Activated naive CD8-positive, alpha-beta T cell treated with anti-CD3 and anti-CD28 coated beads, Interleukin-2, amount 10 ng/mL, durations not matched to agents 7 days and 5 days (primary cell): Measurements from ENCODE around the gene PDCD5. TPM values are rescaled to one million over a fixed set of nuclear protein-coding genes. Genes with fewer than 3 reads are reported as not detected.
"Not testable (repeated sequence)": the region's sequence is repeated elsewhere in the genome, so short reads cannot be mapped to it uniquely, and the experiment has no call there.

Experiments used
- ATAC-seq: fragments of 150-1000 bp; cut with Tn5 transposase; one replicate; pipeline ENCODE4 v1.10.0; 2021; ENCODE audit warnings: low read depth, moderate library complexity
- POLR2A ChIA-PET: fragments of 350-600 bp; sonication (Branson Sonifier 250); formaldehyde crosslinking; loops from one replicate; lab custom pipeline; 2021; ENCODE audit warnings: antibody characterized with exemption; lab: Charles Lee
- DNase-seq: peaks from one replicate; pipeline ENCODE4 v3.0.0; 2021
- H3K27ac Mint-ChIP-seq: one replicate; pipeline ENCODE4 v1.8.0; 2022; ENCODE audit warnings: mild to moderate bottlenecking, mixed read lengths
- H3K27me3 Mint-ChIP-seq: one replicate; pipeline ENCODE4 v1.8.0; 2022; ENCODE audit warnings: mild to moderate bottlenecking, moderate library complexity, mixed read lengths
- H3K36me3 Mint-ChIP-seq: one replicate; pipeline ENCODE4 v1.8.0; 2021; ENCODE audit warnings: mild to moderate bottlenecking, mixed read lengths
- H3K4me1 Mint-ChIP-seq: one replicate; pipeline ENCODE4 v1.8.0; 2021; ENCODE audit warnings: mixed read lengths
- H3K4me3 Mint-ChIP-seq: one replicate; pipeline ENCODE4 v1.8.0; 2022; ENCODE audit warnings: mild to moderate bottlenecking, moderate library complexity, mixed read lengths
- H3K9me3 Mint-ChIP-seq: one replicate; pipeline ENCODE4 v1.8.0; 2021; ENCODE audit warnings: mixed read lengths
- total RNA-seq, 2 experiments: library from RNA; stranded (reverse); gene quantifications; one replicate each; pipeline ENCODE4 v1.2.3, GENCODE V29; 2021

The PDCD5 gene, protein sequence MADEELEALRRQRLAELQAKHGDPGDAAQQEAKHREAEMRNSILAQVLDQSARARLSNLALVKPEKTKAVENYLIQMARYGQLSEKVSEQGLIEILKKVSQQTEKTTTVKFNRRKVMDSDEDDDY
- total RNA-seq = 100 to 1,000 TPM; 105 to 112 TPM

DNA sequence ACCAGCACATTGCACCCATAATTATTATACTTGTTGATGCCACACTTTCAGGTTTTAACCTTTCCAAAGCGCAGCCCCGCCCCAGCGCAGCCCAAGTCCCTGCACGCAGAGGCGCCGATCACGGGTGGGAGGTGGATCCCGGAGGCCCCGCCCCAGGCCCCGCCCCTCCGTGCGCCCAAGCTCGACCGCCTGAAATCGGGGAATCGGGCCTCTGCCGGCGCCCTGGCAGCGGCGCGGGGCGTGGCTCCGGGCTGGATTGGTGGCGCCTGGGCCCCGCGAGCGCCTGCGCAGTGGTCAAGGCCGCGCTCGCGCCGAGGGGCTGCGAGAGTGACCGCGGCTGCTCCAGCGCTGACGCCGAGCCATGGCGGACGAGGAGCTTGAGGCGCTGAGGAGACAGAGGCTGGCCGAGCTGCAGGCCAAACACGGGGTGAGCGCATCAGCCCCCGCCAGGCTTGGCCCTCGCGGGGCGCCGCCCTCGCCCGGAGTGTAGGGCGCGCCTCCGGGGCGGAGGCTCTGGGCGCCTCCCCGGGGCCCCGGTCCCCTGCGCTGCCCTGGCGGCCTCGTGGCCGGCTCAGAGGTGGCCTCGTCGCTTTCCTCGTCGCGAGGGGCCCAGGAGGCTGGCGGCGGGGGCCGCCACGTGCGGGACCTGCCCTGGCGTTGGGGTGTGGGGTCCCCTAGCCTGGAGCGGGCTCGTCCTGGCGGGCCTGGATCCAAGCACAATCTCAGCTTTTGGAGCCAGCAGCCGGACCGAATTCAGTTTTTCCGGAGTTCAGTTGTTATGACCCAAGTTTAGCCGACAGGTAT is at the start of gene PDCD5:
Gene PDCD5, plus strand, starts transcription at position 290 of the 804 bp plus-strand sequence. Its CDS starts 72 bp downstream, at position 362.
- Mint-ChIP-seq H3K27me3 (peaks cover 14% of the 10 kb centered on the region), H3K27ac (peak within 1 kb of the TSS; percentile 89), H3K4me3 (peak within 1 kb of the TSS; percentile 91)

DNA sequence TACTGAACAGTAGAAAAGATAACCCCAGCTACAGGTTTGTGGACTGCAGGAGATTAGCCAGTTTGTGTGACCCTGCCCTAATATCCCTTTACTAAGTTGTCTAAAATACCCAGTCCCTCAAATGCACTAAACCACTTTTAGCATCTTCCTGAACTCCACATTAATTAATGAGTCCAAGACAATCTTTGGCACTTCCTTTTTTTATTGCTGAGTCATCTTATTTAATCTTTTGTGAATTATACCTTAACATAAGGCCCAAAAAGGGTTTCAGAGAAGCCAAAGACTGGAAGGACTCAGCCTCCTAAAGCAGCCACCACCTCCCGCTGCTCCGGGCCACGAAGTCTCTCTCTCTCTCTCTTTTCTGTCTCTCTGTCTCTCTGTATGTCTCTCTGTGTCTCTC is 48.8 kb upstream of the PDCD5 start:
- no peaks in the 10 kb centered on the region for H3K4me1 Mint-ChIP-seq
- peaks cover 17% of the 10 kb centered on the region for H3K9me3 Mint-ChIP-seq
- H3K27ac Mint-ChIP-seq = no peak overlapping the region
- peaks cover 6% of the 10 kb centered on the region for H3K27me3 Mint-ChIP-seq
- no peaks in the 10 kb centered on the region for H3K36me3 Mint-ChIP-seq
- no peak for DNase-seq
- no peak for ATAC-seq
- POLR2A ChIA-PET = no interaction called here
- no peak overlapping the region for H3K4me3 Mint-ChIP-seq

More for the DNA sequence above, at the start of gene PDCD5:
- ATAC-seq (peak; percentile 88), DNase-seq (peak; percentile 95)
- POLR2A ChIA-PET = interaction anchor here (0.7 to 1.7 kb wide), 8 partner anchors 8 to 596 kb away, joined by 3 to 8 read pairs (median 4); partner anchors contain the start of genes ANKRD27, DPY19L3, RGS9BP and ZNF507
- Mint-ChIP-seq H3K9me3 (no peaks in the 10 kb centered on the region), H3K36me3 (peaks cover 12% of the 10 kb centered on the region), H3K4me1 (peaks cover 28% of the 10 kb centered on the region)

DNA sequence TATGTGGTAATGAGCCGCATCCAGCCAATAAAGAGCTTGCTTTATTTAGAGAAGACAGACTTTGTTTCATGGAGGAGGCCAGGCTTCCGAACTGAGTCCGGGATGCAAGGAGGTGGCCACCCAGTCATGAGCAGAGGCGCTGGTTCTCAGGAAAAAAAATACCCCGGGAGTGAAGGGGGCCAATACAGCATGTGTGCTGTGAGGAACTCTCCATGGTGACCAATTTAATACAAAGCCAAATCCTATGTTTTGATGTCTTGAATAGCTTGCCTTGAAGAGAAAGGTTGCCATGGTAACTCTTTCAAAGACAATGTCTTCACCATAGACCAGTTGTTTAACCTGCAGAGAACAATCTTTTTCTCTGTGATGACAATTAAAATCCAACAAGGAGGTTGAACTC is 43.4 kb upstream of the PDCD5 start:
- Mint-ChIP-seq H3K4me1 (no peaks in the 10 kb centered on the region), H3K27ac (no peak overlapping the region), H3K27me3 (peaks cover 5% of the 10 kb centered on the region), H3K9me3 (peaks cover 12% of the 10 kb centered on the region), H3K4me3 (no peak overlapping the region), H3K36me3 (no peaks in the 10 kb centered on the region)
- POLR2A ChIA-PET = no interaction called here
- ATAC-seq (no peak), DNase-seq (no peak)

DNA sequence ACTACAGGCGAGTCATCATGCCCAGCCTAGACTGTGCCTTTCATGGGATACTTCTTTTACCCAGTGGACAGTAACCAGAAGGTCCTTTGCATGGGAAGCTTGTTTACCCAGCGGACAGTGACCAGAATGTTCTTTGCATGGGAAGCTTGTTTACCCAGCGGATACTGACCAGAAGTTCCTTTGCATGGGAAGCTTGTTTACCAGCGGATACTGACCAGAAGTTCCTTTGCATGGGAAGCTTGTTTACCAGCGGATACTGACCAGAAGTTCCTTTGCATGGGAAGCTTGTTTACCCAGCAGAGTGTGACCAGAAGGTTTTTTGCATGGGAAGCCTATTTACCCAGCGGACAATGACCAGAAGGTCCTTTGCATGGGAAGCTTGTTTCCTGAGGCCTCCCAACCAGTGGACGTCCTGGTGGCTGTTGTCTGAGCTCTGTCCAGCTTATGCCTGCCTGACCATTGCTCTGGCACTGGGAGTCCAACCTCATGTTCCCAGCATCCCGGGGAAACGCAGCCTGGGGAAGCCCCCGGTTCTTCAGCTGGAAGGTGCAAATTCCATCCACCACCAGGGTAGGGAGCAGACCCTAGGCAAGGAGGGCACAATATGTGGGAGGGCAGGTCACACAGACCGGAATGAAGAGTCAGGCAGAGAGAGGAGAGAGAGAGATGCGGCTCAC is 41.6 kb upstream of the PDCD5 start:
- Mint-ChIP-seq H3K4me3 (no peak overlapping the region), H3K36me3 (no peaks in the 10 kb centered on the region), H3K27me3 (peaks cover 2% of the 10 kb centered on the region), H3K27ac (no peak overlapping the region), H3K9me3 (peaks cover 9% of the 10 kb centered on the region), H3K4me1 (no peaks in the 10 kb centered on the region)
- POLR2A ChIA-PET = no interaction called here
- DNase-seq = no peak
- ATAC-seq = no peak

DNA sequence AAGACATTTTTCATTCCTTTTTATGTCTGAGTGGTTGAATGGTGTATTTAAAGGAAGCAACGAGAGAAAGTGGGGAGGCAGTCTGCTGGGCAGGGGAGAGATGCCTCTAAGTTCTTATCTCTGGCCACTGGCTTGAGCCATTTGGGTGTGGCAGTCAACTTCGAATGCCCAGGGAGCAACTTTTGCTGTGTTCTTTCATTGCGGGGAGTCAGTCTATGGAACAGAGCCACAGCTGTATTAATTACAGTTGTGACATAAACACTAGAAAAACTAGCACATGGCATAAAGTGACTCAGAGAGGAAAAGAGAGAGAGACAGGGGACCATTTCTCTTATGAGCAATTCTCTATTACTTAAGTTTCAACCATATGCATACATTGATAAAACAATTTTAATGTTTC is 40.4 kb upstream of the PDCD5 start:
- Mint-ChIP-seq H3K36me3 (no peaks in the 10 kb centered on the region), H3K27me3 (peaks cover 2% of the 10 kb centered on the region), H3K27ac (no peak overlapping the region), H3K4me1 (no peaks in the 10 kb centered on the region), H3K9me3 (peaks cover 6% of the 10 kb centered on the region), H3K4me3 (no peak overlapping the region)
- DNase-seq (no peak), ATAC-seq (no peak)
- POLR2A ChIA-PET = no interaction called here

DNA sequence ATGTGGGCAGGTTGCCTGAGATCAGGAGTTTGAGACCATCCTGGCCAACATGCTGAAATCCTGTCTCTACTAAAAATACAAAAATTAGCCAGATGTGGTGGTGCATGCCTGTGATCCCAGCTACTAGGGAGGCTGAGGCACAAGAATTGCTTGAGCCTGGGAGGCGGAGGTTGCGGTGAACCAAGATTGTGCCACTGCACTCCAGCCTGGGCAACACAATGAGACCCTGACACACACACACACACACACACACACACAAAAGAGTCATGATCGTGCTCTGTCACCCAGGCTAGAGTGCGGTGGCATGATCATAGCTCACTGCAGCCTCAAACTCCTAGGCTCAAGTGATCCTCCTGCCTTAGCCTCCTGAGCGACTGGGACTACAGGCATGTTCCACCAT is 39.6 kb upstream of the PDCD5 start:
- POLR2A ChIA-PET, H3K9me3 Mint-ChIP-seq, H3K4me1 Mint-ChIP-seq, DNase-seq, H3K27ac Mint-ChIP-seq, H3K27me3 Mint-ChIP-seq, H3K36me3 Mint-ChIP-seq, ATAC-seq, H3K4me3 Mint-ChIP-seq: not testable (repeated sequence)

DNA sequence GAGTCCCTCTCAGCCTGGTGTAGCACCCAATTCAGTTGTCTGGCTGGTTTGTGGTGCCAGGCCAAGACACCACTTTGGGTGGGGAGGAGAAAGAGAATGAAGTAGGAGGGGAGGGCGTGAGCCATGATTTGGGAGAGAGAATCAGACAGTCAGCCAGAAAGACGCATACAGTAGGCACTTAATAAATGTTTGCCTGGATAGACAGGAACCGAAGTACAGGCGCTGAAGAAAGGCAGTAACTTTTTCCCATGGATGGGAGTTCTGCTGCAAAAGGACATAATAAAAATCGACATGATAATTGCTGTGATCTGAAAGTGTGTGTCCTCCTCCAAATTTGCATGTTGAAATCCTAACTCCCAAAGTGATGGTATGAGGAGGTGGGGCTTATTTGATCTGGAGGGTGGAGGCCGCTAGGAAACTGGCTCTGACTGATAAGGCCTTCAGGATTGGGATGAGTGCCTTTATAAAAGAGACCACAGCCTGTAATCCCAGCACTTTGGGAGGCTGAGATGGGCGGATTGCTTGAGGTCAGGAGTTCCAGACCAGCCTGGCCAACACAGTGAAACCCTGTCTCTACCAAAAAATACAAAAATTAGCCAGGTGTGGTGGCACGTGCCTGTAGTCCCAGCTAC is 38.4 kb upstream of the PDCD5 start:
- no peaks in the 10 kb centered on the region for H3K4me1 Mint-ChIP-seq
- POLR2A ChIA-PET = no interaction called here
- ATAC-seq (no peak), DNase-seq (no peak)
- no peaks in the 10 kb centered on the region for H3K36me3 Mint-ChIP-seq
- peaks cover 6% of the 10 kb centered on the region for H3K9me3 Mint-ChIP-seq
- H3K27ac Mint-ChIP-seq = no peak overlapping the region
- H3K4me3 Mint-ChIP-seq = no peak overlapping the region
- peaks cover 2% of the 10 kb centered on the region for H3K27me3 Mint-ChIP-seq

DNA sequence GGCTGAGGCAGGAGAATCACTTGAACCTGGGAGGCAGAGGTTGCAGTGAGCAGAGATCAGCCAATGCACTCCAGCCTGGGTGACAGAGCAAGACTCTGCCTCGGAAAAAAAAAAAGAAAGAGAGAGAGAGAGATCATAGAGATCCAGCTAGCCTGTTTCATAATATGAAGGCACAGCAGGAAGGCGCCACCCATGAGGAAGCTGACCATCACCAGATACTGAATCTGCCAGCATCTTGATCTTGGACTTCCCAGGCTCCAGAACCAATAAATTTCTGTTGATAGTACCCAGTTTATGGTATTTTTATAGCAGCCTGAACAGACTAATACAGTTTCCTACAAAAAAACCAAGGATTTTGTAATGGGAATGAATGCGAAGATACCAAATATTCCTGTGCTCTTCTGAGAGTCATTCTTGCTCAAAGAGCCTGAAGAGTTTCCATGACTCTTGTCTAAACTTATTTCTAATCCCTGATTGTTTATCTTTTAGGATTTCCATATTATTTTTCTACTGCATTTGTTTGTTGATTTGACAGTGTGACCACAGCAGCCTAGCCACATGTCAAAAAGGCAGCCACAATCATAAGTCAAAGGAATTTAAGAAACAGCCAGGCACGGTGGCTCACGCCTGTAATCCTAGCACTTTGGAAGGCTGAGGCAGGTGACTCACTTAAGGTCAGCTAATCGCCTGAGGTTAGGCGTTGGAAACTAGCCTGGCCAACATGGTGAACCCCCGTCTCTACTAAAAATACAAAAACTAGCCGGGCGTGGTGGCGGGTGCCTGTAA is 37.7 kb upstream of the PDCD5 start:
- H3K4me3 Mint-ChIP-seq = no peak overlapping the region
- H3K36me3 Mint-ChIP-seq = no peaks in the 10 kb centered on the region
- DNase-seq = no peak
- peaks cover 3% of the 10 kb centered on the region for H3K9me3 Mint-ChIP-seq
- POLR2A ChIA-PET = no interaction called here
- H3K27me3 Mint-ChIP-seq = peaks cover 2% of the 10 kb centered on the region
- no peak overlapping the region for H3K27ac Mint-ChIP-seq
- no peaks in the 10 kb centered on the region for H3K4me1 Mint-ChIP-seq
- ATAC-seq = no peak

DNA sequence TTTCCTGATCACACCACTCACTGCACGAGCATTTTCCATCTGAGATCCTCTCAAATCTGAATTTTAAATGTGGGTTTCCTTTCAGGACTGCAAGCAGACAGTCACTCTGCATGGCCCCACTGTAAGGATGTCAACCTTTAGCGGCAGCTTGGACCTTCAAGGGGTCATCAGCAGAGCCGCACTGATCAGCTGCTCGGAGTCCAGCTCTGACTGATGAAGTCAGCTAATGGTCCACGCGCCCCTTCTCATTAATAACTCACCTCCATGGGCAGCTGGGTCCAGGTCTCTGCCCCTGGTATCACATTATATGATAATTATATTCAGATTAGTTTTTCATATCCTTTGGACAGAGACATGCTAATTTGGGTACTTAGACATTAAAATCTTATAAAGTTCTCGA is 36.1 kb upstream of the PDCD5 start:
- Mint-ChIP-seq H3K27ac (no peak overlapping the region), H3K4me3 (no peak overlapping the region), H3K36me3 (no peaks in the 10 kb centered on the region), H3K4me1 (no peaks in the 10 kb centered on the region), H3K27me3 (peaks cover 2% of the 10 kb centered on the region), H3K9me3 (no peaks in the 10 kb centered on the region)
- no peak for ATAC-seq
- DNase-seq = no peak
- POLR2A ChIA-PET = no interaction called here

DNA sequence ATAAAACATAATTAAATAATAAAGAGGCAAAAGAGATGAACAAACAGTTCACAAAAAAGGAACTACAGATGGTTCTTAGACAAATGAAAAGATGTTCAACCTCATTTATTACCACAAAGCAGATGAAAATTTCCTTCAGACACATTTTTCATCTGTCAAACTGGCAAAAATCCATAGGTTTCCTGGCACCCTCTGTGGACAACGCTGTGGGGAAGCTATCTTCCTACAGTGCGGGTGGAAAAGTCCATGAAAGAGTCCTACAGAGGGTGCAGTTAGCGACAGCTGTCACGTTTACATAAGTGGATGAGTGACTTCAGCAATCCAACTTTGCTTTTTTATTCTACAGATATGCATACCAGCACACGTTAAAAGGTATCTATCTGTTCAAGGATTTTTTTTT is 30.3 kb upstream of the PDCD5 start:
- no peaks in the 10 kb centered on the region for H3K9me3 Mint-ChIP-seq
- no peak overlapping the region for H3K4me3 Mint-ChIP-seq
- DNase-seq (no peak), ATAC-seq (no peak)
- no peak overlapping the region for H3K27ac Mint-ChIP-seq
- H3K4me1 Mint-ChIP-seq = no peaks in the 10 kb centered on the region
- no peaks in the 10 kb centered on the region for H3K36me3 Mint-ChIP-seq
- H3K27me3 Mint-ChIP-seq = no peaks in the 10 kb centered on the region
- POLR2A ChIA-PET = no interaction called here

DNA sequence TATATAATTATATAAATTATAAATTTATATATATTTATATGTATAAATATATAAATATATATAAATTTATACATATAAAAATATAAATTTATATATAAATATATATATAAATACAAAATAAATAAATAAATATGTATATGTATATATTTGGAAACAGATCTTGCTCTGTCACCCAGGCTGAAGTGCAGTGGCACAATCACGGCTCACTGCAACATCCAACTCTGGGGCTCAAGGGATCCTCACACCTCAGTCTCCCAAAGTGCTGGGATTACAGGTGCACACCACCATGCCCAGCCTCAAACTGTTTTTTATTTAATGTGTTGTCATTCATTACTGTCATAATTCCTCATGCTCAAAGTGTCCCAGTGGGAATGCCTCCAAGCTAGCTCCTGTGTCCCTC is 25.2 kb upstream of the PDCD5 start:
- H3K27ac Mint-ChIP-seq = no peak overlapping the region
- no peak overlapping the region for H3K4me3 Mint-ChIP-seq
- POLR2A ChIA-PET = no interaction called here
- ATAC-seq (no peak), DNase-seq (no peak)
- no peaks in the 10 kb centered on the region for H3K36me3 Mint-ChIP-seq
- peaks cover 20% of the 10 kb centered on the region for H3K27me3 Mint-ChIP-seq
- no peaks in the 10 kb centered on the region for H3K4me1 Mint-ChIP-seq
- H3K9me3 Mint-ChIP-seq = no peaks in the 10 kb centered on the region

DNA sequence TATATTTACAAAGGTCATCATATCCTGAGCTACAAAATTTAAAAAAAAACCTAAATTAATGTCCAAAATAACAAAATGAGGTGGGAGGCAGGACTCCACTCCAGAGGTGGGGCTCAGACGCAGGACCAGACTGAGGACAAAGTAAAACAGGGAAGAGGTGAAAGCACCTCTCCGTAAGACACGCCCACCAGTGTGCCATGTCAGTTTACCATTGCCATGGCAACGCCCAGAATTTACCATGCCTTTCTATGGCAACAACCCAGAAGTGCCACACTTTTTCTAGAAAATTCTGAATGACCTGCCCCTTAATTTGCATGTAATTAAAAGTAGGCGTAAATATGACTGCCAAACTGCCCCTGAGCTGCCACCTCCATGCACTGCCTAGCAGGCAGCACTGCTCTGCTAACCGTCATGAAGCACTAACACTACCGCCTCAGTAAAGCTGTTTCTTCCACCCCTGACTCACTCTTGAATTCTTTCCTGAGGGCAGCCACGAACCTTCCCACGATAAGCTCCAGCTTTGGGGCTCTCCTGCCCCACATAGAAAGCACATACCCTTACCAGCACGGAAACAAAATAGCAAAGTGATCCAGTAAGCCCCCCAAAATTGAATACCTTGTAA is 22.3 kb upstream of the PDCD5 start:
- no peak overlapping the region for H3K27ac Mint-ChIP-seq
- H3K36me3 Mint-ChIP-seq = no peaks in the 10 kb centered on the region
- peaks cover 22% of the 10 kb centered on the region for H3K27me3 Mint-ChIP-seq
- H3K9me3 Mint-ChIP-seq = no peaks in the 10 kb centered on the region
- ATAC-seq = no peak
- no peaks in the 10 kb centered on the region for H3K4me1 Mint-ChIP-seq
- no peak overlapping the region for H3K4me3 Mint-ChIP-seq
- no peak for DNase-seq
- POLR2A ChIA-PET = no interaction called here
